Inflammatory macrophage (primary cell): ENCODE measurements around the gene CLIP4.

Source experiments
- DNase-seq, 2 donors: peaks; one replicate each; pipeline ENCODE4 v3.0.0-alpha.2; 2020 to 2022

Gene CLIP4

DNA sequence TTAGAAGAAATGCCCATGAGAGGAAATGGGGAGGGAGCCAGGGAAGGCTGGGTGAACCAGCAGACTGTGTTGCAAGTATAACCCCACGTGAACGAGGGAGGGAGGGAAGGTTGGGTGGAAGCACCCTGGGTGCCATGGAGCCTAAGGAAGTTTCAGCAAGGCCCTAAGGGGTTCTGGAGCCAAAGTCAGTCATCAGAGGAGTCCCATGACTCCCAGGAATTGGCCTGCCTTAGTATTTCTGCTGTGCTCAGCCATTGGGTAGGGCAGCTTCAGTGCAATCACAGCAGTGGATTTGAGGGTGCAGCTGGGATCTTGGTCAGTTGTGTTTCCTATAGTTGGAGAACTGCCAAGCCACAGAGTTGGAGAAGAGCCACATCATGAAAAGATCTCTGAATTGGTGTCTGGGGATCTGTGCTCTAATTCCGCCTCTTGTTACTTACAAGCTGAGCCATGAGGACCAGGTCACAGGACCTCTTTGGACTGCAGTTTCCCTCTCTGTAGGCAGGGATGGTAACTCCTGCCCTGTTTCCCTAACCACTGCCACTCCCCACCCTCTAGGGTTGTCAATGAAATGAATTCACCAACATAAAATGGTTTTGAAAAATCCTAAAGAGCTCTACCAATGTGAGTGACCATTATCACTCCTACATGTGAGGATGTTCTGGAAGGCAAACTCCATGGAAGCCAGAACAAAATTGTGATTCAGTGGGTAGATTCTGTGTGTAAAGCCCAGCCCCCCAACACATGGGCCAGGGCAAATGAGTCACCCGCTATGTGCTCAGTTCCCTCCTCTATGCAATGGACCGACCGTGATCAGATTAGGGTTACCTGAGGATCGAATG, 108.9 kb downstream of the CLIP4 start:
- peak; percentile 88 to 89 for DNase-seq

DNA sequence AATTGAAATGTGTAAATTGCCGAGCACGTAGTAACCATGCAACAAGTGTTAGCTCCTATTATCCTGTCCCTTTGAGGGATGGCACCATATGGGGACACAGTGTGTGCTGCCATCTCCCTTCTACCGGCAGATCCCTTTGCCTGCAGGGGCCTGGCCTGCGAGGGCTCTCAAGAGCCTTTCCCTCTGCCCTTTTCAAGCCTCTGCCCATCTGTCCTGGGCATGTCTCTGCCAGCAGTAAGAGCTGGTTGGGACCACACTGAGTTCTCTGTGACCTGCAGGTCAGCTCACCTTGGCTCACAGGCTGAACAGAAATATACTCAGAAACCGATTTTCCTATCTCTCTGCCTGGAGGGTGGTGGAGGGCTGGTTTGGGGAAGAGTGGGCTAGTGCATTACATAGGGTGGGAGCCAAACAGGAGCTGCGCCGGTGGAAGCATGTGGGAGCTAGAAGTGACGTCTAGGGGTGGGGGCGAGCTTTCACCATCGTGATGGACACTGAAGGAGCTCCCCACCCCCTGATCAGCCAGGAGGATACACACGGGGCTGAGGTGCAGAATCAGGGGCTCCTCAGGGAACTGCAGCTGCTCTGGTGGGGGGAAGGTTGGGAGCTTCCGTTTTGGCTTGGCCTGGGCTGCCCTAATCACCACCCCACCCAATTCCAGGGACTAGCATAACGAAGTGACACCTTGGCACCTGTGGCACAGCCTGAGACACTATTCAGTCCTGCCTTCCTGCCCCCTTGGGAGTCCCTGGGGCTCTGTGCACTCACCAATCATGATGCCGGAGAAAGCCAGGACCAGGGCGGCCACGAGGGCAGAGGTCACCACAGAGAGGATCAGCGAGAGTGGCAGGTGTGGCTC, 109.7 kb downstream of the CLIP4 start:
- DNase-seq: no peak

DNA sequence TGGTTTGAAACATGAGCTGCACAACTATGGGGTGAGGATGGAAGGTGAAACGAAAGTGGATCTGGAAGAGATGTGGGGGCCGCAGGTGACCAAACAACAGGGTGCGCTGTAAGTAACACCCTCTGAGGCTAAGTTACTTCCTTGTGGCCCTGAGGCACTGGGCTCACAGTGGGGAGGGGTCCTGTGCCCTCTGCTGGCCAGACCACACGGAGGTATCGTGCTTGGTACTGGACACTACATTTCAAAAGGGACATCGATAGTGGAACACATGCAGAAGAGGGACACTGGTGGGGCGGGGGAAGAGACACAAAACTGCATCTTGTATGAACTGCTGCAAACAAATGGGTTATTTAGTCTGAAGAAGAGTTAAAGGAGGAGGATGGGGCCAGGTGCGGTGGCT, 110.6 kb downstream of the CLIP4 start:
- no peak for DNase-seq

DNA sequence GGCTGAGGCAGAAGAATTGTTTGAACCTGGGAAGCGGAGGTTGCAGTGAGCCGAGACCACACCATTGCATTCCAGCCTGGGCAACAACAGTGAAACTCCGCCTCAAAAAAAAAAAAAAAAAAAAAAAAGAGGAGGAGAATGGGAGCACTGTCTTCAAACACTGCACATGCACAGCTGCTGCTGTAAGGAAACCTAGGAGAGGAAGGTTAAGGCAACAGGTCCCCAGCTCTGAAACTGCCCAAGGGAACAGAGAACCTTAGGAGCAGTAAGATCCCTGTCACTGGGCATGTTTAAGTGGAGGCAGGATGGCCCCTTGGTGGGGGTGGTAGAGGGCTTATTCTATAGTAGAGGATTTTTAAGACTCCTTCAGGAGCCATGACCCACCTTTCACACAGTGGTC, 111.2 kb downstream of the CLIP4 start:
- no peak for DNase-seq

DNA sequence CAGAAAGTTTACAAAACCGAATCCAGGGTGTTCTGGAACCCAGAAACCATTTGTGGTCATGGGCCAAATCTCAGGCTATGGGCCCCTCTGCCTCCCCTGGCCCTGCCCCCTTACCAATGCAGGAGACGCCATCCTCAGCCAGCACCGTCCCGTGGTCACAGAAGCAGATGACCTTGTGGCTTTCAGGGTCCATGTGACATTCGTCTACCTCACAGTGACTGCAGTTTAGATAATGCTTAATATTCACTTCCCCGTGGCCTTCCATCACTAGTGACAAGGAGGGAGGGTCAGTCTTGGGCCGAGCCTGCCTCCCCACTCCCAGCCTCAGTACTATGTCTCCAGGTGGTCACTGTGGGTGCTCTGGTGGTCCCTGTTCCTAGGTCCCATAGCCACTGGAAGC, 111.6 kb downstream of the CLIP4 start:
- peak in 1 of 2 donors; percentile 14 for DNase-seq

DNA sequence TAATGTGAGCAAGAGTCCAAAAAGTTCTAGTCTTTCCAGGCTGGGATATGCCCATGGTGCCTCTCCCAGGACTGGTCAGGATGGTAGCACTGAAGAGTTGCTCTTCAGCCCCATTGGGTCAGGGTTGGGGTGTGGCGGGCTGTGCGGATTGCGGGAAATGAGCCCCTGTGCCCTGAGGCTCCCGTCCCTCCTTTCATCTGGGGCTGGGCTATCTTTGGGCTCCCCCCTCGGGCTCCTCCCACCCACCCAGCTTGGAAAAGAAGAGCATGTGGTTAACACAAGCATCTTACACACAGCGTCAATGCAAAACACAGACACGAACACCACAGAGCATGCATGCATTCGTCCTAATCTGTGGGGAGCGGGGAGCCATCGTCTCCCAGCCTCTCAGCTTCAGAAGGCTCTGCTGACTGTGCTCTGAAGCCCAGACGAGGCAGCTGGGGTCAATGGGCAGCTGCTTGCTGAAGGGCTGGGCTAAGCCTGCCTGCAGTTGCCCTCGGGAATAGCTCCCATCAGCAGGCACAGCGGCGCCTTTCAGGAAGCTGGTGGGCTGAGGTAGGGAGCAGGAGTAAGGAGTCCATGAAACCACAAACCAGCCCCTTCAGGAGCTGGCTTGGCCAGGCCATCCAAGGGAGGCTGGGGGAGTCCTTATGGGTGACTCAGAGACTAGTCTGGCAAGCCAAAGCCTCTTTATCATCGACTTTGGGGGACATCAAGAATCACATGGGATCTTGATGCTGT, 112.9 kb downstream of the CLIP4 start:
- DNase-seq: no peak

DNA sequence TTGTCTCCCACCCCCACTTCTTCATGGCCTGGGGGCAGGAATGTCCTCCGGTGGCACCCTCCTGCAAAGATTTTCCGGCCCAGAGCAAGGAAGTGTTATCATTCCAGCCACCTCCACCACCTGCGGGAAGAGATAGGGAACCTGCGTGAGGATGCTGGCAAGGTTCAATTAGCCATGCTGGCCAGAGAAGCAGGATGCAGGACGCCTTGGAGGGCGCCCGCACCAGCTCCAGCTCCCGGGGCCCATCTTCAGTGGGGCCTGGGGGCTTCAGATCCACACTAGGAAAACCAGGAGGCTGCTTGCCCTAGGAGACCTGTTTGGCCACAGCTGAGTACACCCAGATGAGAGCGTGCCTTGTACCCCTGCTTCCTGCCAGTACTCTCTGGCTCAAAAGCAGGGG, 113.7 kb downstream of the CLIP4 start:
- DNase-seq: no peak

DNA sequence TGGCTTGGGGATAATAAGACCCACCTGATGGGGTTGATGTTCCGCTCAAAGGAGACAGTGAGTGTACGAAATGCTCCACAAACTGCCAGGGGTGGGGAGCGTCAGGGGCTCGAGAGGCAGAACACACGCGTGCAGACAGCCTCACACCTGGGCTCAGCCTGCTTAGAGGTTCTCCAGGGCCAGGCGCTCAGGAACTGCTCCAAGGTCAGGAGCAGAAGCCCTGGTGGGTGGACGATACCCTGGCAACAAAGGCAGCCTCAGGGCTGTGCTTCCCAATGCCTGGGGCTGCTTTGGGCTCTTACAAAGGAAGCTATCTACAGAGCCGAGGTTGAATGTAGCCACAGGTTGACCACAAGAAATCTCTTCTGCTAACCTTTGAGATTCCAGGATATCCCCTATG, 114.4 kb downstream of the CLIP4 start:
- DNase-seq: no peak

DNA sequence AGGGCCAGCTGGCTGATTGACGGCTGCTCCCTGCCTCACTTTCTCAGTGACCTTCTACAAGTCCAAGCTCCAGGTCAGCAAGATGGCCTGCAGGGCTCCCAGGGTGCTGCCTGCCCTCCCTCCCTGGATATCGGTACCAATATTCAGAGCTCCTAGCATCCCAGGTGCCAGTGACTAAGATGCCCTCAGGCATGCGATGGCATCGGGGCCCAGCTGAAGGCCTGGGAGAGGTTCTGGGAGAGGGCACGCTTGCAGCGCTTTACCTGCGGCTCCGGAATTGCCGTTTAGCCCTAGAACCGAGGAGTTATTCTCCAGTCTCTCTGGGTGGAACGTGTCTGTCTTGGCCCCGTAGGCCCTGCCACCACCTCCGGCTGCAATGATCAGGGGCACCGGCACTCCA, 116.8 kb downstream of the CLIP4 start:
- no peak for DNase-seq

DNA sequence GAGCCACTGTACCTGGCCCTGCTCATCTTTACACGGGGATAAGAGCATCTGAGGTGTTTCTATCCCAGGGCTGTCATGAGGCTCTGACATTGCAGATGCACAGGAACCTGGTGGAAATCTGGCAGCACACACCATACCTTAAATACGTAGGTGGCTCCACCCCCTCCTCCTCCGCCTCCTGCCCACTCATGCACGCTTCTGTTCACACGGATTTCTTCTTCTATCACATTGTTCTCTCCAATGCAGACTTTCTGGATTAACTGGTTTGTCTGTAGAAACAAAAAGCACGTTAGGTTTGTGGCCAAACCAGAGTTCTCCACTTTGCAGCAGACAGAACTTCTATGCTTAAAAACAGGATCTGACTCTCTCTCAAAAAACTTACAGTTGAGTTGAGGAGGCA, 118.2 kb downstream of the CLIP4 start:
- DNase-seq: no peak

DNA sequence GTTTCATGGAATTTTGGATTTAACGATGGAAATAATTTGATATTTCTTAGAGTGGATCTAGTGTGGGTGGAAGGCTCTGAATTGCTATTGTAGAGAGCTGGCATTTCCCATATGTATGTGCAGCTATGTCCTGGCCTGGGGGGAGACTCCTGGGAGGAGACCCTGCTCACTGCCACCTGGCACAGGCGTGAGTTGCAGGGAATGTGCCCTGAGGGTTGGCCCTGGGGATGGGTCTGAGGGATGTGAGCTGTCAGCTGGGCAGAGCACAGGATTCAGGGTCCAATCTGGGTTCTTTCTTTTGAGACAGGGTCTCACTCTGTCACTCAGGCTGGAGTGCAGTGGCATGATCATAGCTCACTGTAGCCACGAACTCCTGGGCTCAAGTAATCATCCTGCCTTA, 120.2 kb downstream of the CLIP4 start:
- no peak for DNase-seq

DNA sequence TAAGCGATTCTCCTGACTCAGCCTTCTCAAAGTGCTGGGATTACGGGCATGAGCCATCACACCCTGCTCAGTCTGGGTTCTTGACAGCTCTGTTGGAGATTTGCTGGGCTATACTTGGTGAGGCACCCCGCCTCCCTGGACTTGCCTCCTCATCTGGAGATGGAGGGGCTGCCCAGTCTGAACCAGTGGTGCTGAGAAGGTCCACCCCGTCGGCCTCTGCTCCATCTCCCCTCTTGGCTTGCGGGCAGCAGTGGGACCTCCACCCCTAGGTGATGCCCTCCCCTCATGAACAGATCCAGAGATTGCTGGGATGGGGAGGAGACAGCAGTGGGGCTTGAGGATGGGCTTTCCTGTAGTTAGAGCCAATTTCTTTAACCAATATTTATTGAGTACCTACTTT, 120.9 kb downstream of the CLIP4 start:
- no peak for DNase-seq

DNA sequence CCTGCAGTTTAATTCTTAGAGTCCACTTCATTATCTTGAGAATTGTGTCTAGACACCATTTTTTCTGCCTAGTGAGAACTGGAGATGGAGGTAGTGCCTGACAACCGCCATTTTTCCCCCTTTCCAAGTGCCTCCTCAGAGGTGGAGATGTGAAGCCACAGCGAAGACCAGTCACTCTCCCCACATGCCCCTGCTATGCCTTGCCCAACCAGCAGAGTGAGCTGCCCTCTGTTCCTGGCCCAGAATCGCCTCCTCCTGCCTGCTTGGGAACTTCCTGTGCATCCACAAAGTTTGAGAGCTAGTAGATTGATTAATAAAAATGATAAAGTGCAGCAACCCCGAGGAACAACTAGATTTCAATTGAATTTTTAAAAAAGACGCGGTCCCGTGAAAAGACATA, 123.3 kb downstream of the CLIP4 start:
- DNase-seq: peak; percentile 19 to 50
